ENCODE results near the gene ZNF785. TPM values are rescaled to one million over a fixed set of nuclear protein-coding genes. Genes with fewer than 3 reads are reported as not detected.

The ZNF785 gene
- total RNA-seq, 1 experiment from 2014 or later: 0.45 TPM

GRCh38 chr16:30567160-30567990 lies 18.1 kb downstream of the ZNF785 start:
- no peak for DNase-seq (ENCODE audit: extremely low read depth, low read depth)

- no peak for DNase-seq (ENCODE audit: extremely low read depth, low read depth)
These were observed 19.0 kb downstream of the ZNF785 start for GRCh38 chr16:30566531-30566930.

- no peak for DNase-seq (ENCODE audit: extremely low read depth, low read depth)
These were observed 19.5 kb downstream of the ZNF785 start for GRCh38 chr16:30565984-30566383.

- no peak for DNase-seq (ENCODE audit: extremely low read depth, low read depth)
These were observed 20.0 kb downstream of the ZNF785 start for GRCh38 chr16:30565526-30565925.

- DNase-seq (ENCODE audit: extremely low read depth, low read depth): no peak
These were observed 23.5 kb downstream of the ZNF785 start for GRCh38 chr16:30562021-30562420.

GRCh38 chr16:30561089-30561816 lies 24.2 kb downstream of the ZNF785 start:
- DNase-seq (ENCODE audit: extremely low read depth, low read depth): no peak

GRCh38 chr16:30559690-30560089 lies 25.8 kb downstream of the ZNF785 start:
- no peak for DNase-seq (ENCODE audit: extremely low read depth, low read depth)

GRCh38 chr16:30558789-30559377 lies 26.6 kb downstream of the ZNF785 start:
- DNase-seq (ENCODE audit: extremely low read depth, low read depth): no peak

GRCh38 chr16:30557957-30558788 lies 27.3 kb downstream of the ZNF785 start, which contains the start of gene ZNF764:
ZNF764 (minus strand) TSS chr16:30558374; CDS start chr16:30558182, 192 bp downstream.
- DNase-seq (ENCODE audit: extremely low read depth, low read depth): peak; percentile 98

GRCh38 chr16:30557707-30557956 lies 27.9 kb downstream of the ZNF785 start:
- DNase-seq (ENCODE audit: extremely low read depth, low read depth): no peak

- no peak for DNase-seq (ENCODE audit: extremely low read depth, low read depth)
These were observed 29.4 kb downstream of the ZNF785 start for GRCh38 chr16:30556125-30556473.

- DNase-seq (ENCODE audit: extremely low read depth, low read depth): no peak
These were observed 30.0 kb downstream of the ZNF785 start for GRCh38 chr16:30555315-30556124.

- no peak for DNase-seq (ENCODE audit: extremely low read depth, low read depth)
These were observed 30.8 kb downstream of the ZNF785 start for GRCh38 chr16:30554557-30555314.

GRCh38 chr16:30553393-30553899 lies 32.1 kb downstream of the ZNF785 start:
- no peak for DNase-seq (ENCODE audit: extremely low read depth, low read depth)

- no peak for DNase-seq (ENCODE audit: extremely low read depth, low read depth)
These were observed 32.5 kb downstream of the ZNF785 start for GRCh38 chr16:30552956-30553355.

GRCh38 chr16:30551781-30552180 lies 33.7 kb downstream of the ZNF785 start:
- no peak for DNase-seq (ENCODE audit: extremely low read depth, low read depth)

- DNase-seq (ENCODE audit: extremely low read depth, low read depth): no peak
These were observed 36.9 kb downstream of the ZNF785 start for GRCh38 chr16:30548416-30549253.

GRCh38 chr16:30546115-30546514 lies 39.4 kb downstream of the ZNF785 start:
- DNase-seq (ENCODE audit: extremely low read depth, low read depth): no peak
